ENCODE measurements around the gene ASRGL1.

GRCh38 chr11:62390722-62391121, 53.5 kb downstream of the ASRGL1 start:
- TF ChIP-seq CTCF (IDR thresholded peaks at IDR 0.05) = no peak
- TF ChIP-seq POLR2A (IDR thresholded peaks at IDR 0.05) = no peak
